Non-pigmented ciliary epithelial cell (primary cell): ENCODE measurements around the gene EXOSC5.

Experiments used
- DNase-seq: peaks from one replicate; pipeline ENCODE4 v3.0.0-alpha.2; 2010; ENCODE audit warnings: low read depth

EXOSC5 gene

DNA sequence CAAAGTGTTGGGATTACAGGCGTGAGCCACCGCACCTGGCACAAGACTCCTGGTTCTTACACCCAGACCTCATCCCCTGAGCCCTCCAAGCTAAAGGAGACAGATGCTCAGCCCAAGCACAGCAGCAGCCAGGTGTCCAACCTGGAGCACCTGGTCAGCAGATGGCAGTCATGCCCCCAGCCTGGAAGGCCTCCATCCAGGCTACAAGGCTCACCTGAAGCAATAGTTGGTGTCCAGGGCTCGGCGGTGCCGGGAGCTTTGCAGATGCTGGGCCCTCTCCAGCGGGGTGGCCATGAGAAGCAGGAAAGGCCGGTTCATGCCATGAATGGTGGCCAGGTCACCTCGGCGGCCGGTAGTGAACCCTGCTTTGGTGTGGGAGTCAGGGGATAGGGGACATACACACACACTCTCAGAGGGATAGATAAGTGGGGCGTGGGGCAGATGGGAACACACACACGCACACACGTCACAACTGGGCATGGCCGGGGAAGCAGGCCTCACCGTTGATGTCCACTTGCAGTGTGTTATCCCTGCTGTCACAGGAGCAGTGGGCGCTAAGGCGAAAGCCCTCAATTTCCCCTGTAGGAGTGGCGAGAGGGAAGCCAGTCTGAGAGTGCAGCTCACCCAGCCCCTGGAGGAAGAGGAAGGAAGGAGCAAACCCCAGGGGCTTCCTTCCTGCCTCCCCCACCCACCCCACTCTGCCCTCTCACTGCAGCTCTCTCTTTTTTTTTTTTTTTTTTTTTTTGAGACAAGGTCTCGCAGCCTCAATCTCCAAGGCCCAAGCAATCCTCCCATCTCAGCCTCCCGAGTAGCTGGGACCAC is 55.3 kb downstream of the EXOSC5 start:
- DNase-seq, result no peak

- DNase-seq, result no peak
Measured at GRCh38 chr19:41339936-41340335, 57.2 kb downstream of the EXOSC5 start.
